Measurements from ENCODE around the gene NUDT14.
A peak's percentile ranks its signal among the peaks of the same experiment; 100 is the strongest.

The NUDT14 gene

DNA sequence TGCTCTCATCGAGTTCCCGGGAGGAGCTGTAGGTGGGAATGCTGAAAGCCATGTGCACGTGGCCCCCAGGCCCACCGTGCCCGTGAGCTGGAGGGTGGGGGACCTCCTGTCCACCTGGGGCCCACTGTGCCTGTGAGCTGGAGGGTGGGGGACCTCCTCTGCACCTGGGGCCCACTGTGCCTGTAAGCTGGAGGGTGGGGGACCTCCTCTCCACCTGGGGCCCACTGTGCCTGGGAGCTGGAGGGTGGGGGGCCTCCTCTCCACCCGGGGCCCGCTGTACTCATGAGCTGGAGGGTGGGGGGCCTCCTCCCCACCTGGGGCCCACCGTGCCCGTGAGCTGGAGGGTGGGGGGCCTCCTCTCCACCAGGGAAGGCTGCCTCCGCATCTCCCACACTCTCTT lies 13.9 kb upstream of the NUDT14 start:
- H3K4me1 Mint-ChIP-seq: peaks cover 19% of the 10 kb centered on the region
- no peak overlapping the region for H3K27ac Mint-ChIP-seq
- H3K4me3 Mint-ChIP-seq: no peak overlapping the region
- H3K27me3 Mint-ChIP-seq: peaks cover 13% of the 10 kb centered on the region
- H3K36me3 Mint-ChIP-seq: no peaks in the 10 kb centered on the region
- H3K9me3 Mint-ChIP-seq: no peaks in the 10 kb centered on the region

DNA sequence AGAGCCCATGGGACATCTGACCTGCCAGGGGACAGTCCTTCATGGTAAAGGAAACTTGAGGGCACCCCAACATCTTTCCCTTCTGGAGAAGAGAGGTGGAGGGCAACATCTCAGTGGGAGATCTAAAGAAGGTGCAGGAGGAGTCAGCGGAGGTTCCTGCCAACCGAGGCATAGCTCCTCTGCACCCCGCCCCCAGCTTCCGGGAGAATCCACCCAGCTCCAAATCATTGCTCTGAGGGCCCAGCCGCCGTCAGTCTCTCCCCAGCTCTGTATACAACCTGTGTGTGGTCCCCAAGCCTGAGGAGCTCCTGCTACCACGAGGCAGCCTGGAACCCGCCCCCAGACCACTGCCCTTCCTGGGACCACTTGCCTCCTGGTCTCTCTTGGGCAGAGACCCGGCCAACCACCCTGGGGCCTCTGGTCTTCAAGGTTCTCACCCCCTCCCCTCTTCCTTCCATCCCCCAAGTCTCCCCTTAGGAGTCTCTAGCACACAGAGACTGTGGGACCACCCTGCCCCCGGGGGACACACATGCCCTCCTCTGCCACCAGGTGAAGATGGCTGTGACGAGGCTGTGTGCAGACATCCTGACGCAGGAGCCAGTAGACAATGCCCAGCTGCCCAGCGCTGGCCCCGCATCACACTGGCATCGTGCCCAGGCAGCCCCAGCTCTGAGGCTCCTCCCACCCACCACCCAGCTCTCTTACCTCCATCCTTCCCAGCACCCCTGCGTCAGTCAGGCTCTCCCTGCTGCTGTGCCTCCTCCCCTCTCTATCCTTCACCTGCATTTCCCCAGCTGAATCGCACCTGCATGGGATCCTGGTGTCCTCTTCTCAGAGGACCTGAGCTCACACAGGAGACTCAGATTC lies 13.0 kb upstream of the NUDT14 start:
- H3K27ac Mint-ChIP-seq: no peak overlapping the region
- H3K36me3 Mint-ChIP-seq: no peaks in the 10 kb centered on the region
- H3K27me3 Mint-ChIP-seq: peaks cover 10% of the 10 kb centered on the region
- peak overlapping the region; percentile 46 for H3K4me3 Mint-ChIP-seq
- no peaks in the 10 kb centered on the region for H3K9me3 Mint-ChIP-seq
- H3K4me1 Mint-ChIP-seq: peaks cover 19% of the 10 kb centered on the region

DNA sequence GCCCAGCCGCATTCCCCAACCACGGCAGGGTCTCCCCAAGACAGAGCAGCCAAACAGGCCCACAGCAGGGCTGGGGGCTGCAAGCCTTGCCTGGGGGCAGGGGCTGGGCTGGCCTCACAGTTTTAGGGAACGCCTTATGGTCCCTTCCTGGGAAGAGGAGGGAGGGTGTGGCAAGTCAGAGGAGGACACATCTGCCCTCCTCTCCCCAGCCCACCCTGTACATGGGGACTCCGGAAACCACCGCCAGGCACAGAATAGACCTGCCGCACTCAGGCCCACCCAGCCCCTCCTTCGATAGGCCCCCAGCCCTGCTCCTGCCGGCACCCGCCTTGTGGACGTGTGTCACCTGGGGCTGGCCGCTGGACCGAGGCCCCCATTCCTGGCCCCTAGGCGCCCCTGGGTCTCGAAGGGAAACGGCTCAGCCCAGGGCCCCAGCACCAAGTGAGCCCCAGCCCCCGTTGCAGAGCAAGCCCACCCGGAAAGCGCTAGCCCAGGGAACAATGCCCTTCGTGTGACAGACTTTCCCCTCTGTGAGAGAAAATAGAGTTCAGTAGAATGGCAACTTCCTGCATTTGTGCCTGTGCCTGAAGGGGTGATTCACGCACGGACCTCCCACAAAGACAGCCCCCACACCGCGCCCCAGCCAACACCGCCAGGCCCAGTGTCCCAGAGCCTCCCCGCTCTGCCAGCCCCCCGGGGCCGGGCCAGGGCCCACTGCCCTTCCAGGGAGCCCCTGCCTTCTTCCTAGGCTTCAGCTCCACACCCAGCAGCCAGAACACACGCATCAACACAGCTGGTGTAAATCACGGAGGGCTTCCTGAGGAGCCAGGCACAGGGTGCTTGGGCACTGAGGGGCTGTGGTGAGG lies 12.0 kb upstream of the NUDT14 start:
- Mint-ChIP-seq H3K9me3 (no peaks in the 10 kb centered on the region), H3K27ac (no peak overlapping the region), H3K4me1 (peaks cover 19% of the 10 kb centered on the region), H3K4me3 (peak overlapping the region; percentile 36), H3K36me3 (no peaks in the 10 kb centered on the region), H3K27me3 (peaks cover 6% of the 10 kb centered on the region)

DNA sequence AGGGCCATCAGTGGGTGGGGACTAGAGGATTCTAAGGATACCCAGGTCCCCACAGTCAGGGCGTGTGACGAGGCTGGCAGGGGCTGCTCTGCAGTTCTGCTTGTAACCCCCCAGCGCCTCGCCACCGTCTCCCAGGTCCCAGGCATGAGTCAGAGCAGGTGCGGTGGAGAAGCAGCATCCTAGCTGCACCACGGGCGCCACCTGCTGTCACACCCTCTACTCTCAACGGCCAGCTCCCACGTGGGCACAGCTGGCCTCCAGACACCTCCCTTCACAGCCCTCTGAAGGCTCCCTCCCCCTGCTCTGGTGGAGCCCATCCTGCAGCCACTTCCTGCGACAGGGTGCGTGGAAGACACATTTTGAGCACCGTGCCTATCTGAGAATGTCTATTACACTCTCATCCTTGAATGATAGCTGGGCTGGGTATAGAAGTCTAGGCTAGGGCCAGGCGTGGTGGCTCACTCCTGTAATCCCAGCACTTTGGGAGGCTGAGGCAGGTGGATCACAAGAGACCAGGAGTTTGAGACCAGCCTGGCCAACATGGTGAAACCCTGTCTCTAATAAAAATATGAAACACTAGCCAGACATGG lies 6.9 kb upstream of the NUDT14 start:
- Mint-ChIP-seq H3K36me3 (no peaks in the 10 kb centered on the region), H3K9me3 (no peaks in the 10 kb centered on the region), H3K4me3 (no peak overlapping the region), H3K4me1 (no peaks in the 10 kb centered on the region), H3K27me3 (no peaks in the 10 kb centered on the region), H3K27ac (no peak overlapping the region)

DNA sequence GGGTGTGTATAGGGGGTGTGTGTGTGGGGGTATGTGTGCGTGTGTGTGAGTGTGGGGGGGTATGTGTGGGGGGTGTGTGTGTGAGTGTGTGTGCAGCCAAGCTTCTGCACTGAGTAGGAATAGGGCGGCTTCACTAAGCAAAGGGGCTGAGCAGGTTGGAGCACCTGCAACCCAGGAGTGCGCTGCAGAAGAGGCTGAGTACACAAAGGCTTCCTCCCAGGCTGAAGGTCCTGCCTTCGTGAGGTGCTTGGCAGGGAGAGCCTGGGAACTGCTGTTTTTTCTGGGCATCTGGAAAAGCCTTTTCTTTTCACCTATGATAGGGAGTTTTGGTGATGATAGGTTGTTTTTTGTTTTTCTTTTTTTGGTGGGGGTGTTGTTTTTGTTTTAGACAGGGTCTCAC lies 6.0 kb upstream of the NUDT14 start:
- no peaks in the 10 kb centered on the region for H3K9me3 Mint-ChIP-seq
- H3K27ac Mint-ChIP-seq: no peak overlapping the region
- peaks cover 3% of the 10 kb centered on the region for H3K4me1 Mint-ChIP-seq
- no peak overlapping the region for H3K4me3 Mint-ChIP-seq
- no peaks in the 10 kb centered on the region for H3K27me3 Mint-ChIP-seq
- H3K36me3 Mint-ChIP-seq: no peaks in the 10 kb centered on the region

DNA sequence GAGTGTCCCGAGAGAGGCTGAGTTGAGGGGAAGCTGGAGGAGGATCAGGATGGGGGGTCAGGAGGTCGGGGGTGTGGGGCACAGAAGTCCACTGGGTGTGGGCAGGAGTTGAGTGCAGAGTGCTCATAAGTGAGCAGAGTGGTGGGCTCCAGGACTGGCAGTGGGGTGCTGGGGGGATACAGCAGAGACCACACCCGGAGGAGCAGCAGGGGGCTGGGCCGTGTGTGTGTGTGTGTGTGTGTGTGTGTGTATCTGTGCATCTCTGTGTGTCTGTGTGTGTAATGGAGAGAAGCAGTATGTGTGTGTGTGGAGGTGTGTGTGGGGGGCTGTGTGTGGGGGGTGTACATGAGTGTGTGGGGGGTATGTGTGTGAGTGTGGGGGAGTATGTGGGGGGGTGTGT lies 4.9 kb upstream of the NUDT14 start:
- Mint-ChIP-seq H3K4me1 (peaks cover 4% of the 10 kb centered on the region), H3K27me3 (no peaks in the 10 kb centered on the region), H3K4me3 (no peak overlapping the region), H3K36me3 (no peaks in the 10 kb centered on the region), H3K9me3 (no peaks in the 10 kb centered on the region), H3K27ac (no peak overlapping the region)

DNA sequence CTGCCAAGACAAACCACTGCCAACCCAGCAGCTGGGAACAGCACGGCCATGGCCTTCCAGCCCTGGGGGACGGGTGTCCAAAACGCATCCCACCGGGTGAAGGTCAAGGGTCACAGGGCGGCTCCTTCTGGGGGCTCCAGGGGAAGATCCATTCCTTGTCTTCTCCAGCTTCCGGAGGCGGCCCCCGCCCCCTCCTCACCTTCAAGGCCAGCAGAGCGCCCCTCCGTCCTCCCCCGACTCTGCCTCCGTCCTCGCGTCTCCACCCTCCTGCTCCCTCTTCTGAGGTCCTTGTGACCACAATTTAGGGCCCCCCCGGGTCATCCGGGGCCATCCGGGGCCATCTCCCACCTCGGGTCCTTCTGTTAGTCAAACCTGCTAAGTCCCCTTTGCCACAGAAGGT lies 3.9 kb upstream of the NUDT14 start:
- Mint-ChIP-seq H3K36me3 (no peaks in the 10 kb centered on the region), H3K4me1 (peaks cover 4% of the 10 kb centered on the region), H3K4me3 (no peak overlapping the region), H3K9me3 (no peaks in the 10 kb centered on the region), H3K27me3 (no peaks in the 10 kb centered on the region), H3K27ac (no peak overlapping the region)

DNA sequence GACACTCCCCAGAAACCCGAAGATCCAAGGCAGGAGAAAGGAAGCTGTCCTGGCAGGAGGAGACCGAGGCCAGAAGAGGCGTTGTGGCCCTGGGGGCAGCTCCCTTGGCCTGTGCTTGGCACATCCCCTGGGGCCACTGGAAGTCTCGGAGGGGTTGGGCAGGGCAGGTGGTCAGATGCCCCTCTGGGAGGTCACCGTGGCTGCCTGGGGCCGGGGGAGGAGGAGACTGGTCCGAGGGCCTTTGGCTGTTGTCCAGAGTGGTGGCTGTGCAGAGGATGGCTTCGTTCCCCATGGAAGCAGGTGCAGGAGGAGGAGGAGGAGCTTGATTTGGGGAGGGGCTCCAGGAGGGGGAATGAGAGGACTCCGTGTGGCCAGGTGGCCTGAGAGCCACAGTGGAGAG lies 3.3 kb upstream of the NUDT14 start:
- Mint-ChIP-seq H3K36me3 (no peaks in the 10 kb centered on the region), H3K27ac (peak overlapping the region; percentile 59), H3K4me3 (no peak overlapping the region), H3K27me3 (no peaks in the 10 kb centered on the region), H3K4me1 (peaks cover 4% of the 10 kb centered on the region), H3K9me3 (no peaks in the 10 kb centered on the region)

DNA sequence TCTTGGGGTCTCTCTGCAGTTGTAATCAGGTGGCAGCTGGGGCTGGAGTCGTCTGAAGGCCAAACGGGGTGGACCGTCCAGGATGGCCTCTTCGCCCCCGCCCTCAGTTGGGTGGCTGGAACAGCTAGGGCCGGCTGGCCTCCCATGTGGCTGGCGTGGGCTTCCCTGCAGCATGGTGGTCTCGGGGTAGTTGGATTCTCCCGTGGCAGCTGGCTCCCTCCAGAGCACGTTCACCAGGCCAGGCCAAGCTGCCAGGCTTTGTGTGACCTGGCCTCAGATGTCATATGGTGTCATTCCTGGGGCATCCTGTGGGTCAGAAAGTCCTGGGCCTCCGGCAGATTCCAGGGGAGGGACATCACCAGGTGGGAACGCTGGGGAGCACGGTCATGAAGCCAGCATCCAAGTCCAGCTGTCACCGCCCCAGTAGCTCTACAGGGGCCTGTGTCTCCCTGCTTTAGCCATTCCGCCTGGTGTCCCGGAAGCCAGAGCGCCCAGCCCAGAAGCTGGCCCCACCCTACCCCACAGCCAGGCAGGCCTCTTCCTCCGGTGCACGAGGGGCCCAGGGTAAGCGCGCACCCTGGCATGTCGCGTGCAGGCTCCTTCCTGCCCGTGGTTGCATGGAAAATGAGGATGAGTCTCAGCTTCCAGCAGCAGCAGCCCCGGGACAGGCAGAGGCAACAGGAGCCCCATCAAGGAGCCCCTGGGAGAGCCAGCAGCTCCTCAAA lies 1.3 kb upstream of the NUDT14 start:
- H3K27ac Mint-ChIP-seq: peak overlapping the region; percentile 35
- H3K27me3 Mint-ChIP-seq: no peaks in the 10 kb centered on the region
- H3K4me1 Mint-ChIP-seq: peaks cover 4% of the 10 kb centered on the region
- H3K4me3 Mint-ChIP-seq: peak overlapping the region; percentile 66
- no peaks in the 10 kb centered on the region for H3K9me3 Mint-ChIP-seq
- no peaks in the 10 kb centered on the region for H3K36me3 Mint-ChIP-seq

DNA sequence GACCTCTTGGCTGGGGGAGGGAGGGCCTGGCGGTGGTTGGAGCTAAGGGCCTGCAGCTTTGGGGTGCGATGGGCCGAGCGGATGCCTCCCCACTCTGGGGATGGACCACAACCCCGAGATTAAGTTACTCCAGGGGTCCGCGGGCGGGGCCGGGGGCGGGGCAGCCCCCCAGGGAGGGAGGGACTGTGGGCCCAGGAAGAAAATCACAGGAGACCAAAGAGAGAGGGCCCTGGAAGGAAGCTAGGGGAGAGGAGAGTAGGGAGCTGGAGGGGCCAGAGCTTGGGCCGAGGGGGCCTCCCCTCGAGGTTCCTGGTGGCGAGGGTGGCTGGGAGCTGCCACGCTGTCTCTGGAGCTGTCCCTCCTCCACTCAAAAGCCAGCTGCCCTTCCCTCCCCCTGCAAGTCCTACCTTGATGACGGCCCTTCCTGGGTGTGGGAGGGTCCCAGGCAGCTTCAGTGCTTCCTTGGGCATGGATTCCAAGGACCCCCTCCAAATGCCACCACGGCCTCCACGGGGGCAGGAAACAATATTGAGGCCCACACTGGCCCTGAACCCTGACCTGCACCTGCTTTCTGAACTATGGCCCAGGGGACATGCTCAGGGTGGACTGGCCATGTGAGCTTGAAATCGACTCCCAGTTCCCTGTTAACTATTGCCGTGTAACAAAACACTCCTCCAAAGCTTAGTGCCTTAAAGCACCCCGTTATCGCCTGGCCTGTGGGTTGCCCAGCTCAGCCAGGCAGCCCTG lies 610 bp upstream of the NUDT14 start:
- H3K4me1 Mint-ChIP-seq: peaks cover 4% of the 10 kb centered on the region
- H3K9me3 Mint-ChIP-seq: no peaks in the 10 kb centered on the region
- H3K27me3 Mint-ChIP-seq: no peaks in the 10 kb centered on the region
- H3K27ac Mint-ChIP-seq: no peak overlapping the region
- H3K4me3 Mint-ChIP-seq: peak overlapping the region; percentile 66
- no peaks in the 10 kb centered on the region for H3K36me3 Mint-ChIP-seq

DNA sequence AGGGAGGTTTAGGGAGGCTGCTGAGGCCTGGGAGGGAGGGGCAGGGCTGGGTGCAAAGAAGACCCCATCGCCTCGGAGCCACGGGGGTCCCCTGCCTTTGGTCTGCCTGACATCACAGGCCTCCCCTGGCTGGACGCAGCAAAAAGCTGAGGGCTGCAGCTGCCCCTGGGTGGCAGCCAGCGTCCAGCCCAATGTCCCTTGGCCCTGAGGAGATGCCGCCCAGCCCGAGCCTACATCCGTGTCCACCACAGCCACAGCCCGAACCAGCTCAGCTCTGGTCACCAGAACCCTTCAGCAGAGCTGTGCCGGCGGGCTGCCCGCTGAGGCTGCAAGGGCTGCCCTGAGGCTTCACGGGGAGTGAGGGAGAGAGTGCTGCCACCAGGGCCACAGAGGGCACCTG lies 1.9 kb downstream of the NUDT14 start:
- Mint-ChIP-seq H3K27ac (no peak overlapping the region), H3K4me1 (peaks cover 11% of the 10 kb centered on the region), H3K36me3 (no peaks in the 10 kb centered on the region), H3K27me3 (no peaks in the 10 kb centered on the region), H3K4me3 (no peak overlapping the region), H3K9me3 (no peaks in the 10 kb centered on the region)

DNA sequence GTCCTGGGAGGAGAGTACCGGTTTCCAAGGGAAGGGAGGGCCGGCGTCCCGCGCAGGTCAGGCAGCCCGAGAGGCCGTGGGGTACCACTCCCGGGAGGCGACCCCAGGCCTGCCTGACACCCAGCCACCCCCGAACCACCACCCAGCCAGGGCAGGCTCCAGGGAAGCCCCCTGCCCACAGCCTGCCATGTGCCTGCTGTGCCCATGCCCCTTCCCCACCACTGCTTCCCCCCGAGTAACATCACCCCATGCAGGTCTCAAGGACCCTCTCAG lies 2.3 kb downstream of the NUDT14 start:
- Mint-ChIP-seq H3K4me3 (no peak overlapping the region), H3K27me3 (no peaks in the 10 kb centered on the region), H3K4me1 (peaks cover 12% of the 10 kb centered on the region), H3K9me3 (no peaks in the 10 kb centered on the region), H3K36me3 (no peaks in the 10 kb centered on the region), H3K27ac (no peak overlapping the region)

DNA sequence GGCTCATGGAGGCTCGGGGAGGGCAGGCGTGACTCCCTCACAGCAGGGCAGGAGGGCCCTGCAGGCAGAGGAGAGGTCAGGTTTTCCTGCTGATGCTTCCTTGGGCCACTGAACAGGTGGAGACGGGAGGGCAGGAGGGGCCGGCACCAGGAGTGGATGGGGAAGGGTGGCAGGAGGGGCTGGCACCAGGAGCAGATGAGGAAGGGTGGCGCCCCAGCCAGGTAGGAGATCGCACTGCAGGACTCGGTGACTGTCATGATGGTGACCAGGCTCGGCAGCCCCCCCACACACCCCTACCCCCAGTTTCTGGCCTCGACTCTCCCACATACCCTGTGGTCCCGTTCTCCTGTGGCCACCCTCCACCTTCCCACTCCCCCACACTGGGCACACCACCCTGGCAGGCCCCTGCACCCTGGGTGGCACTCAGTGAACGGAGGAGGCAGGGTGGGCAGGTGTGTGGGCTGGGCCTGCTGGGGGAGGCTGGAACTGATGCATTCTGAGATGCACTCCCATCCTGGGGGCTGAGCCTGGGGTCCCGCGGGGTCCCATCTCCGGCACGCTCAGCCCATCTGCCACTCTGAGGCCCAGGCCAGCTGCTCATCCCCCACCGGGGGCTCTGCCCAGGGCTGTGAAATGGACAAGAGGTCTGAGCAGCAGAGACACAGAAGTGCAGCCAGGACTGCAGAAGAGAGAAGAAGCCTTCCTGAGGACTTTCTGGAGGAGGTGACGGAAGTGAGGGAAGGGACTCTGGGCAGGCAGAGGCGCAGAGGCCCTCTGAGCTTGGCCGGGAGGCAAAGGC lies 2.8 kb downstream of the NUDT14 start:
- Mint-ChIP-seq H3K4me3 (no peak overlapping the region), H3K4me1 (peaks cover 12% of the 10 kb centered on the region), H3K9me3 (no peaks in the 10 kb centered on the region), H3K36me3 (no peaks in the 10 kb centered on the region), H3K27me3 (no peaks in the 10 kb centered on the region), H3K27ac (no peak overlapping the region)

DNA sequence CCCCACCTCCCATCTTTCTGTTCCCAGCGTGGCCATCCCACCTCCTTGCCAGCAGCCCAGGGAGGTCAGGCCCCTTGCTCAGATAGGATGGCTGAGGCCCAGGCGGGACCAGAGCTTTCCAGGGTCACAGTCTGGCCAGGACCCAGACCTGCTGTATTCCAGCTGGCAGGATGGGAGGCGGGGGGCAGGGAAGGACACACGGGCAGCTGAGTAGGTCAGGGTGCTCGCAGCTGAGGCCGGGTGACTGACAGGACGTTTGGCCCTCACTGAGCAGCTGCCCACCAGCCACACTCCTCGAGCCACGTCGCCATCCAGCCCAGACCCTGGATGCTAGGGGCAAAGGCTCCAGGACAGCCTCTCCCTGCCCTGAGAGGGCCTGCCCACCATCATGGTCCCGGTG lies 4.0 kb downstream of the NUDT14 start:
- Mint-ChIP-seq H3K4me3 (no peak overlapping the region), H3K27ac (peak overlapping the region; percentile 35), H3K9me3 (no peaks in the 10 kb centered on the region), H3K4me1 (peaks cover 9% of the 10 kb centered on the region), H3K36me3 (no peaks in the 10 kb centered on the region), H3K27me3 (no peaks in the 10 kb centered on the region)

Data from activated naive CD4-positive, alpha-beta T cell treated with anti-CD3 and anti-CD28 coated beads, Interleukin-2, amount 50 U/mL, for 24 hours (primary cell).